Fibroblast of lung (primary cell): ENCODE data around the gene HSPA6.
"Not testable (repeated sequence)": the region's sequence is repeated elsewhere in the genome, so short reads cannot be mapped to it uniquely, and the experiment has no call there.

Experiments used
- CTCF ChIP-seq, 2 donors: IDR thresholded peaks in 1 of 2; conservative IDR thresholded peaks in 1 of 2; 1 replicate in 1 of 2; 2 replicates in 1 of 2; pipeline ENCODE4 v1.5.1; 2011 to 2012; ENCODE audit warnings: low read length in 2 of 2, control low read depth in 1 of 2, inconsistent platforms in 1 of 2, low read depth in 1 of 2, mild to moderate bottlenecking in 1 of 2
- EZH2 ChIP-seq: IDR thresholded peaks from 2 replicates; pipeline ENCODE4 v1.5.1; 2012; ENCODE audit warnings: low read length, control low read depth, mild to moderate bottlenecking; ENCODE audit errors: missing control alignments

DNA sequence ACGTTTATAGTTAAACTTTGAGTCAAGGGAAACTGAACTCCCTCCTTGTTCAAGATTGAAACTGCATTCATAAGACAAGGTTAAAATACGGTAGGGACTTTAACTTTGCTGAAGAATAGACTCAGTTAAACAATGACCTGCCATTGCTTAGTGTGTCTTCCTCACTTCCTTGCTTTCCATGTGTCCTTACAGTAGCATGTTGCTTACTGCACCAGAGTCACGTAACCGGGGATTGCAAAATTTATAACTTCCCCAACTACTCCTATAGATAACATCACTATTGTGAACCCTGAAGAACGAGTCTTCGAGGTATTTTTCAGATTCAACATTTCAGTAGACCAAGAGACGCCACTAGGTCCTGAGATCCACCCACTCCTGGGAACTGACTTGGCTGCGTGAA, 47.4 kb downstream of the HSPA6 start:
- TF ChIP-seq CTCF (conservative IDR thresholded peaks at IDR 0.05 in 1 of 2, IDR thresholded peaks at IDR 0.05 in 1 of 2; ENCODE audit: low read depth in 1 of 2, low read length in 2 of 2); EZH2: not testable (repeated sequence)
